ENCODE results near the gene RAB44.

The RAB44 gene

GRCh38 chr6:36724514-36725390, 27.1 kb downstream of the RAB44 start:
- peak; percentile 83 to 86 for DNase-seq (ENCODE audit: low read depth in 1 of 2, low spot score in 1 of 2)
- in situ Hi-C loops (cut with HindIII; ENCODE audit: low pct_unique_long_range_greater_than_20kb, low sequenced_read_pairs) = no loop called here
- TF ChIP-seq JUND (IDR thresholded peaks at IDR 0.05; ENCODE audit: low read depth) = no peak

GRCh38 chr6:36725581-36725980, 28.0 kb downstream of the RAB44 start:
- no peak for DNase-seq (ENCODE audit: low read depth in 1 of 2, low spot score in 1 of 2)
- in situ Hi-C loops (cut with HindIII; ENCODE audit: low pct_unique_long_range_greater_than_20kb, low sequenced_read_pairs) = no loop called here
- TF ChIP-seq JUND (IDR thresholded peaks at IDR 0.05; ENCODE audit: low read depth) = no peak

- in situ Hi-C loops (cut with HindIII; ENCODE audit: low pct_unique_long_range_greater_than_20kb, low sequenced_read_pairs) = no loop called here
- TF ChIP-seq JUND (IDR thresholded peaks at IDR 0.05; ENCODE audit: low read depth) = no peak
- no peak for DNase-seq (ENCODE audit: low read depth in 1 of 2, low spot score in 1 of 2)
These were observed 29.9 kb downstream of the RAB44 start for GRCh38 chr6:36727505-36728021.

- no peak for TF ChIP-seq JUND (IDR thresholded peaks at IDR 0.05; ENCODE audit: low read depth)
- in situ Hi-C loops (cut with HindIII; ENCODE audit: low pct_unique_long_range_greater_than_20kb, low sequenced_read_pairs) = no loop called here
- no peak for DNase-seq (ENCODE audit: low read depth in 1 of 2, low spot score in 1 of 2)
These were observed 30.9 kb downstream of the RAB44 start for GRCh38 chr6:36728289-36729160.

- DNase-seq (ENCODE audit: low read depth in 1 of 2, low spot score in 1 of 2) = no peak
- no peak for TF ChIP-seq JUND (IDR thresholded peaks at IDR 0.05; ENCODE audit: low read depth)
- in situ Hi-C loops (cut with HindIII; ENCODE audit: low pct_unique_long_range_greater_than_20kb, low sequenced_read_pairs) = no loop called here
These were observed 31.5 kb downstream of the RAB44 start for GRCh38 chr6:36729161-36729524.

GRCh38 chr6:36730424-36731380, 33.1 kb downstream of the RAB44 start:
- no peak for TF ChIP-seq JUND (IDR thresholded peaks at IDR 0.05; ENCODE audit: low read depth)
- no peak for DNase-seq (ENCODE audit: low read depth in 1 of 2, low spot score in 1 of 2)
- in situ Hi-C loops (cut with HindIII; ENCODE audit: low pct_unique_long_range_greater_than_20kb, low sequenced_read_pairs) = no loop called here

GRCh38 chr6:36731622-36732310, 34.1 kb downstream of the RAB44 start:
- in situ Hi-C loops (cut with HindIII; ENCODE audit: low pct_unique_long_range_greater_than_20kb, low sequenced_read_pairs) = no loop called here
- TF ChIP-seq JUND (IDR thresholded peaks at IDR 0.05; ENCODE audit: low read depth) = no peak
- no peak for DNase-seq (ENCODE audit: low read depth in 1 of 2, low spot score in 1 of 2)

- in situ Hi-C loops (cut with HindIII; ENCODE audit: low pct_unique_long_range_greater_than_20kb, low sequenced_read_pairs) = no loop called here
- TF ChIP-seq JUND (IDR thresholded peaks at IDR 0.05; ENCODE audit: low read depth) = no peak
- no peak for DNase-seq (ENCODE audit: low read depth in 1 of 2, low spot score in 1 of 2)
These were observed 35.7 kb downstream of the RAB44 start for GRCh38 chr6:36733300-36733699.

- TF ChIP-seq JUND (IDR thresholded peaks at IDR 0.05; ENCODE audit: low read depth) = no peak
- in situ Hi-C loops (cut with HindIII; ENCODE audit: low pct_unique_long_range_greater_than_20kb, low sequenced_read_pairs) = no loop called here
- no peak for DNase-seq (ENCODE audit: low read depth in 1 of 2, low spot score in 1 of 2)
These were observed 36.9 kb downstream of the RAB44 start for GRCh38 chr6:36734486-36735060.

GRCh38 chr6:36735110-36736071, 37.8 kb downstream of the RAB44 start:
- no peak for TF ChIP-seq JUND (IDR thresholded peaks at IDR 0.05; ENCODE audit: low read depth)
- in situ Hi-C loops (cut with HindIII; ENCODE audit: low pct_unique_long_range_greater_than_20kb, low sequenced_read_pairs) = no loop called here
- DNase-seq (ENCODE audit: low read depth in 1 of 2, low spot score in 1 of 2) = peak; percentile 23 to 44
